ENCODE data around the gene FAM13C.

The FAM13C gene

GRCh38 chr10:59384761-59385160, 22.4 kb upstream of the FAM13C start:
- no peak overlapping the region for H2AFZ ChIP-seq
- H3K4me3 ChIP-seq (ENCODE audit: low read depth, low read length) = no peak overlapping the region
- H3K4me1 ChIP-seq = no peaks in the 10 kb centered on the region
- no peaks in the 10 kb centered on the region for H3K9me3 ChIP-seq (ENCODE audit: control insufficient read depth, low read length)
- H3K79me2 ChIP-seq = no peaks in the 10 kb centered on the region
- H3K4me2 ChIP-seq (ENCODE audit: low read length) = no peak overlapping the region
- H3K27ac ChIP-seq = no peak overlapping the region
- H3K27me3 ChIP-seq (ENCODE audit: control insufficient read depth, insufficient read depth, low read length) = no peaks in the 10 kb centered on the region
- H3K36me3 ChIP-seq (ENCODE audit: control insufficient read depth, insufficient read depth, low read length) = no peaks in the 10 kb centered on the region
- no peak overlapping the region for H3K9ac ChIP-seq
- TF ChIP-seq CTCF (IDR thresholded peaks at IDR 0.05) = no peak

- Histone ChIP-seq H3K9me3 (ENCODE audit: control insufficient read depth, low read length) (no peaks in the 10 kb centered on the region), H3K27ac (peak overlapping the region; percentile 21), H3K4me1 (no peaks in the 10 kb centered on the region), H3K9ac (no peak overlapping the region), H3K36me3 (ENCODE audit: control insufficient read depth, insufficient read depth, low read length) (no peaks in the 10 kb centered on the region), H3K4me3 (ENCODE audit: low read depth, low read length) (no peak overlapping the region), H3K27me3 (ENCODE audit: control insufficient read depth, insufficient read depth, low read length) (no peaks in the 10 kb centered on the region), H2AFZ (no peak overlapping the region), H3K79me2 (no peaks in the 10 kb centered on the region), H3K4me2 (ENCODE audit: low read length) (no peak overlapping the region)
- no peak for TF ChIP-seq CTCF (IDR thresholded peaks at IDR 0.05)
Measured at GRCh38 chr10:59383908-59384307, 21.6 kb upstream of the FAM13C start.

- no peaks in the 10 kb centered on the region for H3K9me3 ChIP-seq (ENCODE audit: control insufficient read depth, low read length)
- H3K4me3 ChIP-seq (ENCODE audit: low read depth, low read length) = no peak overlapping the region
- no peak overlapping the region for H2AFZ ChIP-seq
- no peak overlapping the region for H3K4me2 ChIP-seq (ENCODE audit: low read length)
- TF ChIP-seq CTCF (IDR thresholded peaks at IDR 0.05) = no peak
- no peak overlapping the region for H3K9ac ChIP-seq
- H3K4me1 ChIP-seq = no peaks in the 10 kb centered on the region
- no peaks in the 10 kb centered on the region for H3K79me2 ChIP-seq
- H3K27me3 ChIP-seq (ENCODE audit: control insufficient read depth, insufficient read depth, low read length) = no peaks in the 10 kb centered on the region
- H3K27ac ChIP-seq = peak overlapping the region; percentile 21
- H3K36me3 ChIP-seq (ENCODE audit: control insufficient read depth, insufficient read depth, low read length) = no peaks in the 10 kb centered on the region
Measured at GRCh38 chr10:59383436-59383835, 21.1 kb upstream of the FAM13C start.

GRCh38 chr10:59382831-59383295, 20.5 kb upstream of the FAM13C start:
- Histone ChIP-seq H3K79me2 (no peaks in the 10 kb centered on the region), H3K9me3 (ENCODE audit: control insufficient read depth, low read length) (no peaks in the 10 kb centered on the region), H2AFZ (no peak overlapping the region), H3K9ac (no peak overlapping the region), H3K27me3 (ENCODE audit: control insufficient read depth, insufficient read depth, low read length) (no peaks in the 10 kb centered on the region), H3K4me1 (no peaks in the 10 kb centered on the region), H3K27ac (peak overlapping the region; percentile 21), H3K4me3 (ENCODE audit: low read depth, low read length) (no peak overlapping the region), H3K36me3 (ENCODE audit: control insufficient read depth, insufficient read depth, low read length) (no peaks in the 10 kb centered on the region), H3K4me2 (ENCODE audit: low read length) (no peak overlapping the region)
- no peak for TF ChIP-seq CTCF (IDR thresholded peaks at IDR 0.05)

- Histone ChIP-seq H3K27ac (peak overlapping the region; percentile 30), H3K4me2 (ENCODE audit: low read length) (no peak overlapping the region)
- TF ChIP-seq CTCF (IDR thresholded peaks at IDR 0.05) = no peak
Measured at GRCh38 chr10:59381687-59382086, 19.3 kb upstream of the FAM13C start.

More at GRCh38 chr10:59381687-59382086, 19.3 kb upstream of the FAM13C start:
- Histone ChIP-seq H3K9ac (no peak overlapping the region), H3K9me3 (ENCODE audit: control insufficient read depth, low read length) (no peaks in the 10 kb centered on the region), H3K79me2 (no peaks in the 10 kb centered on the region), H3K4me1 (no peaks in the 10 kb centered on the region), H3K4me3 (ENCODE audit: low read depth, low read length) (no peak overlapping the region), H3K27me3 (ENCODE audit: control insufficient read depth, insufficient read depth, low read length) (no peaks in the 10 kb centered on the region), H2AFZ (no peak overlapping the region), H3K36me3 (ENCODE audit: control insufficient read depth, insufficient read depth, low read length) (no peaks in the 10 kb centered on the region)

All from parathyroid adenoma (tissue), 2 donors.